ENCODE data around the gene KATNAL1.

DNA sequence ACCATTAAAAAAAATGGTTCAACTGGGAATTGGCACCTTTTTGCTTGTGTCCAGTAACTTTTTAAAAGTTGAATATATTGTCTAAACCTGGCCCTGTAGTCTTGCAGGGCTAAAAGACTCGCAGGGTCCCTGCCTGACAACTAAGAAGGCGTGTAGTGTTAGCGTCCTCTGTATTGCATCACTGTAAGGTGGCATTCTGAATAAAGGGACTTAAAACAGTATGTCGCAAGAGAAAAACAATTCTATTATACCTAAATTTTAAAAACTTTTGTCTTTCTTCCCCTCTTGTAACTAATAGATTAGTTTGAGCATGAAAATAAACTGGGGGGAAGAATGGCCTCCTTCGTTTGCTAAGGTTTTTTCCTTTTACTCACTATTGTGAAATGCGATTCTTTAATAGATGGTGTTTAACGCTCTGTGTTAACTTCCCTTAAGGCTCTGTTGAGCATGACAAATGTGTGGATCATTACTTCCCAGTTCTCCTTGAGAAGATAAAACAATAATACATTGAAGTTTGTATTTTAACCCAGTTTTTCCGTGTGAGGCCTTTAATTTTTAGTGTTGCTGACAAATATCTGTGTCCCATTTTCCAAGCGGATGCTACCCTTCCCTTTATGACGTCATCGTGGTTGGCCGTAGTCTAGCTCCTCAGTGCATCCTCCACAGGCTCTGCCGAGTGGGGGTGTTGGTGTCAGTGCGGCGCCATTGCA is 134.6 kb downstream of the KATNAL1 start:
- TF ChIP-seq, protein P1, sequence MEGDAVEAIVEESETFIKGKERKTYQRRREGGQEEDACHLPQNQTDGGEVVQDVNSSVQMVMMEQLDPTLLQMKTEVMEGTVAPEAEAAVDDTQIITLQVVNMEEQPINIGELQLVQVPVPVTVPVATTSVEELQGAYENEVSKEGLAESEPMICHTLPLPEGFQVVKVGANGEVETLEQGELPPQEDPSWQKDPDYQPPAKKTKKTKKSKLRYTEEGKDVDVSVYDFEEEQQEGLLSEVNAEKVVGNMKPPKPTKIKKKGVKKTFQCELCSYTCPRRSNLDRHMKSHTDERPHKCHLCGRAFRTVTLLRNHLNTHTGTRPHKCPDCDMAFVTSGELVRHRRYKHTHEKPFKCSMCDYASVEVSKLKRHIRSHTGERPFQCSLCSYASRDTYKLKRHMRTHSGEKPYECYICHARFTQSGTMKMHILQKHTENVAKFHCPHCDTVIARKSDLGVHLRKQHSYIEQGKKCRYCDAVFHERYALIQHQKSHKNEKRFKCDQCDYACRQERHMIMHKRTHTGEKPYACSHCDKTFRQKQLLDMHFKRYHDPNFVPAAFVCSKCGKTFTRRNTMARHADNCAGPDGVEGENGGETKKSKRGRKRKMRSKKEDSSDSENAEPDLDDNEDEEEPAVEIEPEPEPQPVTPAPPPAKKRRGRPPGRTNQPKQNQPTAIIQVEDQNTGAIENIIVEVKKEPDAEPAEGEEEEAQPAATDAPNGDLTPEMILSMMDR (IDR thresholded peaks at IDR 0.05): no peak
- no peak for TF ChIP-seq POLR2A (IDR thresholded peaks at IDR 0.05)

Data from prostate gland (tissue), 2 donors.